Lower lobe of right lung (tissue), 2 donors: ENCODE measurements around the gene LRCOL1. TPM values are rescaled to one million over a fixed set of nuclear protein-coding genes. Genes with fewer than 3 reads are reported as not detected.

ENCODE experiments used
- ATAC-seq, 2 donors: fragments of 200-7000 bp; cut with Tn5 transposase; one replicate each; pipeline ENCODE4 v1.9.1; 2020 to 2022; ENCODE audit warnings: mild to moderate bottlenecking in 2 of 2, moderate library complexity in 2 of 2
- DNase-seq: peaks from one replicate; pipeline ENCODE4 v3.0.0-alpha.2; 2020
- H3K27ac ChIP-seq: fragments of 200-600 bp; one replicate; pipeline ENCODE4 v1.8.0; 2022
- H3K27me3 ChIP-seq: fragments of 200-600 bp; one replicate; pipeline ENCODE4 v1.8.0; 2022; ENCODE audit warnings: low read depth
- H3K36me3 ChIP-seq: fragments of 200-600 bp; one replicate; pipeline ENCODE4 v1.8.0; 2022; ENCODE audit warnings: mild to moderate bottlenecking
- H3K4me1 ChIP-seq: fragments of 200-600 bp; one replicate; pipeline ENCODE4 v1.8.0; 2022
- H3K4me3 ChIP-seq: fragments of 200-600 bp; one replicate; pipeline ENCODE4 v1.8.0; 2022; ENCODE audit warnings: mild to moderate bottlenecking
- H3K9me3 ChIP-seq: fragments of 200-600 bp; one replicate; pipeline ENCODE4 v1.8.0; 2022
- CTCF ChIP-seq: fragments of 200-600 bp; IDR thresholded peaks from one replicate; pipeline ENCODE4 v1.8.0; 2022; ENCODE audit warnings: antibody characterized with exemption, mild to moderate bottlenecking
- intact Hi-C: fragments of 100-400 bp; cut with DNase I; formaldehyde crosslinking; loops from one replicate; pipeline ENCODE4 v1.11.0; 2022
- total RNA-seq: library from RNA; stranded (reverse); fragmentation: NEBNext Ultra II Directional; extraction: Animal tissue kit (Norgen Biotek cat#: 25700); gene quantifications from one replicate; pipeline ENCODE4 v1.2.1, GENCODE V29; 2021
- donor health status: DM: no; HTN: yes; CAD: no; lungs with severe emphysema.

Gene LRCOL1
- total RNA-seq, 1 donor from 2014 or later, result 2.3 TPM

- Histone ChIP-seq H3K4me3 (no peak overlapping the region), H3K36me3 (peaks cover 16% of the 10 kb centered on the region), H3K4me1 (peaks cover 14% of the 10 kb centered on the region), H3K27me3 (no peaks in the 10 kb centered on the region), H3K9me3 (no peaks in the 10 kb centered on the region), H3K27ac (no peak overlapping the region)
- DNase-seq, result no peak
- no peak for TF ChIP-seq CTCF
- ATAC-seq, result no peak
- intact Hi-C loops, result no loop called here
Measured at GRCh38 chr12:132565365-132565764, 45.0 kb downstream of the LRCOL1 start.

GRCh38 chr12:132563911-132564310 lies 46.5 kb downstream of the LRCOL1 start:
- ATAC-seq, result no peak
- Histone ChIP-seq H3K27ac (no peak overlapping the region), H3K4me1 (peaks cover 22% of the 10 kb centered on the region), H3K9me3 (no peaks in the 10 kb centered on the region), H3K4me3 (no peak overlapping the region), H3K27me3 (no peaks in the 10 kb centered on the region), H3K36me3 (peaks cover 11% of the 10 kb centered on the region)
- intact Hi-C loops, result no loop called here
- TF ChIP-seq CTCF, result no peak
- no peak for DNase-seq

- intact Hi-C loops, result no loop called here
Measured at GRCh38 chr12:132562489-132563021, 47.8 kb downstream of the LRCOL1 start.

GRCh38 chr12:132561427-132562156 lies 48.8 kb downstream of the LRCOL1 start:
- Histone ChIP-seq H3K9me3 (no peaks in the 10 kb centered on the region), H3K4me3 (no peak overlapping the region), H3K27ac (no peak overlapping the region), H3K4me1 (peaks cover 27% of the 10 kb centered on the region), H3K36me3 (peaks cover 4% of the 10 kb centered on the region), H3K27me3 (no peaks in the 10 kb centered on the region)
- intact Hi-C loops, result no loop called here
- TF ChIP-seq CTCF, result no peak
- DNase-seq (no peak), ATAC-seq (peak in 1 of 2 donors; percentile 1)

More at GRCh38 chr12:132562489-132563021, 47.8 kb downstream of the LRCOL1 start:
- Histone ChIP-seq H3K36me3 (peaks cover 11% of the 10 kb centered on the region), H3K27ac (no peak overlapping the region), H3K27me3 (no peaks in the 10 kb centered on the region), H3K4me1 (peaks cover 27% of the 10 kb centered on the region), H3K9me3 (no peaks in the 10 kb centered on the region), H3K4me3 (no peak overlapping the region)
- TF ChIP-seq CTCF, result no peak
- DNase-seq (no peak), ATAC-seq (no peak)

GRCh38 chr12:132560614-132561426 lies 49.6 kb downstream of the LRCOL1 start:
- peaks cover 2% of the 10 kb centered on the region for H3K36me3 ChIP-seq
- peaks cover 27% of the 10 kb centered on the region for H3K4me1 ChIP-seq
- intact Hi-C loops, result no loop called here
- peak; percentile 68 for DNase-seq
- H3K4me3 ChIP-seq, result peak overlapping the region; percentile 67
- ATAC-seq, result peak; percentile 54 to 60
- TF ChIP-seq CTCF, result peak; percentile 68
- no peaks in the 10 kb centered on the region for H3K9me3 ChIP-seq
- H3K27me3 ChIP-seq, result no peaks in the 10 kb centered on the region
- H3K27ac ChIP-seq, result no peak overlapping the region
